GM18873 (cell line): ENCODE data around the gene KIR3DL1.
"Not testable (repeated sequence)": the region's sequence is repeated elsewhere in the genome, so short reads cannot be mapped to it uniquely, and the experiment has no call there.

Experiments
- ATAC-seq: cut with Tn5 transposase; IDR thresholded peaks from one replicate; pipeline ENCODE4 v1.9.1; 2021; ENCODE audit warnings: mild to moderate bottlenecking, moderate library complexity, moderate number of reproducible peaks; ENCODE audit not compliant: unreplicated experiment, low FRiP score

The KIR3DL1 gene

DNA sequence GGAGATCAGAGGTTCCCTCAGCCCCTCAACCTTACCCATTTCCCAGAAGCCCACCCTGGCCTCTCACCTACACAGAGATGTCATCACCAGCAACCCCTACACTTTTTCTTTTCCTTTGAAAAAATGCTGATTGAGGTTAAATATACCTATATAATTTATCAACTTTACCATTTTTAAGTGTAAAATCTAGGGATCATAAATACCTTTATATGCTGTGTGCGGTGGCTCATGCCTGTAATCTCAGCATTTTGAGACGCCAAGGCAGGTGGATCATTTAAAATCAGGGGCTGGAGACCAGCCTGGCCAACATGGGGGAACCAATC lies 9.8 kb upstream of the KIR3DL1 start:
- no peak for ATAC-seq

- ATAC-seq: not testable (repeated sequence)
Measured at GRCh38 chr19:54814571-54814970, 1.7 kb upstream of the KIR3DL1 start.

DNA sequence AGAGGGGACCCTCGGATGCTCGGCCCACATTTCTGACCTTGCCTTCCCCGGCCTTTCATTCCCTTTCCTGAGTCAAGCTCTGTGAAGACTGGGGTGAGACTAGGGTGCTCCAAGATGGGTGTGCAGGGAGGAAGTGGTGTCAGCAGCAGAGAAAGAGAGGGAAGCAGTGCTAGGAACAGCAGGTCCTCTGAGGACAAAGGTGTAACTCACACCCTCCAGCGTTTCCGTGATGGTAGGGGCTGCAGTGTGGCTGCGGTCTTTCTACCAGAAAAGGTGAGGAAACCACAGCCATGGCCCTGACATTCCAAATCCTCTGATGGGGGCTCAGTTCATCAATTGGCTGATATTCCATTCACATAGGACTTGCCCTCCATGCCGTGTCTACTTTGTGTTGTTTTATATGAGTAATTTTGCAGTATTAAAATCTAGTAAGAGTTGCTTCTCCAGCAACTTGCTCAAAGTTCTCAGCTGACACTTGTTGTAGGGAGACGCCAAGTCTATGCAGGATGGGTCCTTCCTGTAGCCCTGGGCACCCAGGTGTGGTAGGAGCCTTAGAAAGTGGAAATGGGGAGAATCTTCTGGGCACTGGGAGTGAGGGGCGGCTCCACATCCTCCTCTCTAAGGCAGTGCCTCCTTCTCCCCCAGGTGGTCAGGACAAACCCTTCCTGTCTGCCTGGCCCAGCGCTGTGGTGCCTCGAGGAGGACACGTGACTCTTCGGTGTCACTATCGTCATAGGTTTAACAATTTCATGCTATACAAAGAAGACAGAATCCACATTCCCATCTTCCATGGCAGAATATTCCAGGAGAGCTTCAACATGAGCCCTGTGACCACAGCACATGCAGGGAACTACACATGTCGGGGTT lies 1.6 kb downstream of the KIR3DL1 start:
- no peak for ATAC-seq

- not testable (repeated sequence) for ATAC-seq
Measured at GRCh38 chr19:54824416-54824815, 8.1 kb downstream of the KIR3DL1 start.

- not testable (repeated sequence) for ATAC-seq
Measured at GRCh38 chr19:54825326-54825725, 9.1 kb downstream of the KIR3DL1 start.

DNA sequence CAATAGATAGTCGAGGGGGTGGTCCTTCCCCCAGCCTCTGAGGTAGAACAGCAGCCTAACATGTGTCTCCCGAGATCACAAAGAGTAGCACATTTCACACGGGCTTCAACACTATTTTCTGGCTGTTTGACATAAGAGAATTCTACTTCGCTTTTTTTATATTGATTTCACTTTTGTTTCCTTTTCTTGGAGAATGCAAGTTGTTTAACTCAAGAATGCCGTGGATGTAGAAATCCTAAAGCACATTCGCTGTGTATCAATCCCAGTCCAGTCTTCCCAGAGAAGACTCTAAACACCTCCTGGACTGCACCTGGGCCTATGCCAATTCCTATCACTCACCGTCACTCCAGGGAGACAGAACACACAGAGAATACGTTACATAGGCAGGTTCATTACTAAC lies 11.8 kb downstream of the KIR3DL1 start:
- not testable (repeated sequence) for ATAC-seq

DNA sequence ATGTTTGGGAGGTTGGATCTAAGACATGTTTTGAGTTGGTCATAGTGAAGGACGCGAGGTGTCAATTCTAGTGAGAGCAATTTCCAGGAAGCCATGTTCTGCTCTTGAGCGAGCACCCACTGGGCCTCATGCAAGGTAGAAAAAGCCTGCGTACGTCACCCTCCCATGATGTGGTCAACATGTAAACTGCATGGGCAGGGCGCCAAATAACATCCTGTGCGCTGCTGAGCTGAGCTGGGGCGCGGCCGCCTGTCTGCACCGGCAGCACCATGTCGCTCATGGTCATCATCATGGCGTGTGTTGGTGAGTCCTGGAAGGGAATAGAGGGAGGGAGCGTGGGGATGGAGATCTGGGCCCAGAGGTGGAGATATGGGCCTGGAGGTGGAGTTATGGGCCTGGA lies 16.2 kb downstream of the KIR3DL1 start, which contains the start of gene KIR2DS4:
Gene KIR2DS4, plus strand, starts transcription at position 181 of the 400 bp plus-strand sequence.
- not testable (repeated sequence) for ATAC-seq

- not testable (repeated sequence) for ATAC-seq
Measured at GRCh38 chr19:54835126-54835525, 18.9 kb downstream of the KIR3DL1 start.

- not testable (repeated sequence) for ATAC-seq
Measured at GRCh38 chr19:54837522-54837921, 21.3 kb downstream of the KIR3DL1 start.

- not testable (repeated sequence) for ATAC-seq
Measured at GRCh38 chr19:54843171-54843570, 26.9 kb downstream of the KIR3DL1 start.

- ATAC-seq: not testable (repeated sequence)
Measured at GRCh38 chr19:54850061-54850640, 33.9 kb downstream of the KIR3DL1 start, which contains the start of gene KIR3DL2. Gene KIR3DL2, plus strand, starts transcription at chr19:54850443. Its CDS starts 33 bp downstream, at chr19:54850476.

DNA sequence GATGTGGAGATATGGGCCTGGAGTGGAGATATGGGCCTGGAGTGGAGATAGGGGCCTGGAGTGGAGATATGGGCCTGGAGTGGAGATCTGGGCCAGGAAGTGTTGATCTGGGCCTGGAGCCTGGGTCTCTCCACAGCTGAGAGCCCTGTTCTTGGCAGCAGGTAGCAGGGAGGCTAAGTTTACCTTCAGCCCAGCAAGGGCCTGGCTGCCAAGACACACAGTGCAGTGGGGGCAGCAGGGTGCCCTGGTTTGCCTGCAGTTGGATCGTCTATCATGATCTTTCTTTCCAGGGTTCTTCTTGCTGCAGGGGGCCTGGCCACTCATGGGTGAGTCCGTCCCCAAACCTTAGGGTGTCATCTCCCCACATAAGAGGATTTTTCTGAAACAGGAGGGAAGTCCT lies 34.7 kb downstream of the KIR3DL1 start:
- ATAC-seq: no peak

DNA sequence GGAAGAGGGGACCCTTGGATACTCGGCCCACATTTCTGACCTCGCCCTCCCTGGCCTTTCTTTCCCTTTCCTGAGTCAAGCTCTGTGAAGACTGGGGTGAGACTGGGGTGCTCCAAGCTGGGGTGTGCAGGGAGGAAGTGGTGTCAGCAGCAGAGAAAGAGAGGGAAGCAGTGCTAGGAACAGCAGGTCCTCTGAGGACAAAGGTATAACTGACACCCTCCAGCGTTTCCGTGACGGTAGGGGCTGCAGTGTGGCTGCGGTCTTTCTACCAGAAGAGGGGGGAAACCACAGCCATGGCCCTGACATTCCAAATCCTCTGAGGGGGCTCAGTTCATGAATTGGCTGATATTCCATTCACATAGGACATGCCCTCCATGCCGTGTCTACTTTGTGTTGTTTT lies 35.1 kb downstream of the KIR3DL1 start:
- no peak for ATAC-seq

GRCh38 chr19:54855241-54855640 lies 39.0 kb downstream of the KIR3DL1 start:
- not testable (repeated sequence) for ATAC-seq

DNA sequence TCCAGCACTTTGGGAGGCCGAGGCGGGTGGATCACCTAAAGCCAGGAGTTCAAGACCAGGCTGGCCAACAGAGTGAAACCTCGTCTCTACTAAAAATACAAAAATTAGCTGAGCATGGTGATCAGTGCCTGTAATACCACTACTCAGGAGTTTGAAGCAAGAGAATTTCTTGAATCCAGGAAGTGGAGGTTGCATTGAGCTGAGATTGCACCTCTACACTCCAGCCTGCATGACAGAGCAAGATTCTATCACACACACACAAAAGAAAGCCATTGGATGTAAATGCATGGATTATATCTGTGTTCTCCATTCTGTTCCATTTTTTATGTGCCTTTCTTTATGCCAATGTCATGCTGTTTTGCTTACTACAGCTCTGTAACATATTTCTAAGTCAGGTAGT lies 42.2 kb downstream of the KIR3DL1 start:
- not testable (repeated sequence) for ATAC-seq

DNA sequence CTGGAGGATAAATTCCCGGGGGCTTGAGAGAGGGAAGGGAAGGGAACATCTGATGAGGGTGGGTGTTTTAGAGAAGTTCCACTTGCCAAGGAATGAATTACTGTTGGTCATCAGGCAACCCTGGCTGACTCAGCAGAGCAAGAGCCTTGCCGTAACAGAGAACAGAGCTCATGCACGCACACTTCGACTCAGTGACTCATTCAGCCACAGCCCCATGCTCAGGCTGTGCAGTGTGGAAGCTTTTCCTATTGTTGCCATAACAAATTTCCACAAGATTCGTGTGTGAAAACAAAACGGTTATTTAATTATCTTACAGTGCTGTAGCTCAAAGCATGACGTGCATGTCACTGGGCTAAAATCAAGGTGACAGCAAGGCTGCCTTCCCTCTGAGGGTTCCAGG lies 43.2 kb downstream of the KIR3DL1 start:
- ATAC-seq: not testable (repeated sequence)

DNA sequence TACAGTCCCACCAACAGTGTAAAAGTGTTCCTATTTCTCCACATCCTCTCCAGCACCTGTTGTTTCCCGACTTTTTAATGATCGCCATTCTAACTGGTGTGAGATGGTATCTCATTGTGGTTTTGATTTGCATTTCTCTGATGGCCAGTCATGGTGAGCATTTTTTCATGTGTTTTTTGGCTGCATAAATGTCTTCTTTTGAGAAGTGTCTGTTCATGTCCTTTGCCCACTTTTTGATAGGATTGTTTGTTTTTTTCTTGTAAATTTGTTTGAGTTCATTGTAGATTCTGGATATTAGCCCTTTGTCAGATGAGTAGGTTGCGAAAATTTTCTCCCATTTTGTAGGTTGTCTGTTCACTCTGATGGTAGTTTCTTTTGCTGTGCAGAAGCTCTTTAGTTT lies 47.2 kb downstream of the KIR3DL1 start:
- ATAC-seq: not testable (repeated sequence)

DNA sequence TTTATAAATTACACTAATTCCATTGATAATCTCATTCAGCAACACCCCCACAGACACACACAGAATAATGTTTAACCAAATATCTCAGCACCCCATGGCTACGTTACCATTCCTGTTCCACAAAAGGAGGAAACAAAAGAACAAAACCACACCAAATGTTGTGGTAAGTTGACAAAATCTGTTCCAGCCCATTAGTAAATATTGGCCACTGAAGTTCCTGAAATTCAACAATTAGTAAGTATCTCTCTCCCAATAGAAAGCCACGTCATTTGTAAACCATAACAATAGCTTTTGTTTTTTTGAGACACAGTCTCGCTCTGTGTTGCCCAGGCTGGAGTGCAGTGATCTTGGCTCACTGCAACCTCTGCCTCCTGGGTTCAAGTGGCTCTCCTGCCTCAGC lies 55.4 kb downstream of the KIR3DL1 start:
- no peak for ATAC-seq

DNA sequence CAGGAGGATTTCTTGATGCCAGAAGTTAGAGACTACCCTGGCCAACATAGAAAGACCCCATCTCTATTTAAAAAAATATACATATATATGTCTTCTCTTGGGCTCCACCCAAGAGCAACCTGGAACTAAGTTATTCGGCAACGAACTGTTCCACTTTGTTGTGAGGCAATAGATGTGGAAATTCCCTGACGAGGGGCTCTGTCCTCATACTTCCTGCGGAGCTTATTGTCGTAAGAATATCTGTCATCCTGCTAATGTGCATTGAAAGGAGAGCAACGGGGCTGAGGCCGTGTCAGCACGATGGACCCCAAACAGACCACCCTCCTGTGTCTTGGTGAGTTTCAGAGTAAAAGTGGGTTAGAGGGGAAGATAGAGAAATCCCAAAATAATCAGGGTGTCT lies 57.7 kb downstream of the KIR3DL1 start, which contains the start of gene FCAR:
Gene FCAR, plus strand, starts transcription at position 246 of the 400 bp plus-strand sequence. Its CDS starts 55 bp downstream, at position 301.
- ATAC-seq: no peak

GRCh38 chr19:54875506-54875905 lies 59.2 kb downstream of the KIR3DL1 start:
- ATAC-seq: no peak

- ATAC-seq: no peak
Measured at GRCh38 chr19:54877471-54877870, 61.2 kb downstream of the KIR3DL1 start.
